ENCODE results near the gene PNMA6F. TPM values are rescaled to one million over a fixed set of nuclear protein-coding genes. Genes with fewer than 3 reads are reported as not detected.

PNMA6F gene
- total RNA-seq, 1 experiment from 2014 or later, result not detected

GRCh38 chrX:153304988-153305736 lies 16.4 kb downstream of the PNMA6F start:
- H3K4me1 ChIP-seq (ENCODE audit: insufficient read depth, low read length, poor library complexity, severe bottlenecking), result no peaks in the 10 kb centered on the region
- CTCF ChIA-PET, result no interaction called here
- POLR2A ChIA-PET (ENCODE audit: low non-redundant PET), result no interaction called here
- TF ChIP-seq EZH2 (IDR thresholded peaks at IDR 0.05; ENCODE audit: borderline replicate concordance, low read depth, low read length, poor library complexity, severe bottlenecking) (no peak), CTCF (conservative IDR thresholded peaks at IDR 0.05; ENCODE audit: low read depth, low read length) (no peak)
- intact Hi-C loops (cut with micrococcal nuclease; ENCODE audit: unreplicated experiment), result no loop called here
- H3K9me3 ChIP-seq (ENCODE audit: low read depth, low read length, poor library complexity, severe bottlenecking), result no peaks in the 10 kb centered on the region
- H3K27me3 ChIP-seq (replicated peaks; ENCODE audit: insufficient read depth, low read depth, low read length, poor library complexity), result peaks cover 12% of the 10 kb centered on the region
- no peak overlapping the region for H3K4me3 ChIP-seq (ENCODE audit: low read depth, low read length, poor library complexity, severe bottlenecking)
- no peaks in the 10 kb centered on the region for H3K36me3 ChIP-seq (ENCODE audit: insufficient read depth, low read length, poor library complexity, severe bottlenecking)
- DNase-seq (ENCODE audit: low spot score), result no peak
- no TSS peak for BruUV-seq (replicated peaks)
- no peak overlapping the region for H3K27ac ChIP-seq (ENCODE audit: low read depth, low read length, poor library complexity, severe bottlenecking)

- intact Hi-C loops (cut with micrococcal nuclease; ENCODE audit: unreplicated experiment), result no loop called here
- Histone ChIP-seq H3K27me3 (replicated peaks; ENCODE audit: insufficient read depth, low read depth, low read length, poor library complexity) (peaks cover 9% of the 10 kb centered on the region), H3K9me3 (ENCODE audit: low read depth, low read length, poor library complexity, severe bottlenecking) (no peaks in the 10 kb centered on the region), H3K4me3 (ENCODE audit: low read depth, low read length, poor library complexity, severe bottlenecking) (no peak overlapping the region), H3K36me3 (ENCODE audit: insufficient read depth, low read length, poor library complexity, severe bottlenecking) (no peaks in the 10 kb centered on the region), H3K4me1 (ENCODE audit: insufficient read depth, low read length, poor library complexity, severe bottlenecking) (no peaks in the 10 kb centered on the region), H3K27ac (ENCODE audit: low read depth, low read length, poor library complexity, severe bottlenecking) (no peak overlapping the region)
- DNase-seq (ENCODE audit: low spot score), result no peak
- CTCF ChIA-PET, result no interaction called here
- POLR2A ChIA-PET (ENCODE audit: low non-redundant PET), result no interaction called here
- no TSS peak for BruUV-seq (replicated peaks)
- TF ChIP-seq CTCF (conservative IDR thresholded peaks at IDR 0.05; ENCODE audit: low read depth, low read length) (no peak), EZH2 (IDR thresholded peaks at IDR 0.05; ENCODE audit: borderline replicate concordance, low read depth, low read length, poor library complexity, severe bottlenecking) (no peak)
Measured at GRCh38 chrX:153303276-153304262, 18.0 kb downstream of the PNMA6F start.

GRCh38 chrX:153302796-153303195 lies 18.8 kb downstream of the PNMA6F start:
- intact Hi-C loops (cut with micrococcal nuclease; ENCODE audit: unreplicated experiment), result no loop called here
- no peak overlapping the region for H3K27ac ChIP-seq (ENCODE audit: low read depth, low read length, poor library complexity, severe bottlenecking)
- peaks cover 9% of the 10 kb centered on the region for H3K27me3 ChIP-seq (replicated peaks; ENCODE audit: insufficient read depth, low read depth, low read length, poor library complexity)
- ChIA-PET POLR2A (ENCODE audit: low non-redundant PET) (no interaction called here), CTCF (no interaction called here)
- H3K4me1 ChIP-seq (ENCODE audit: insufficient read depth, low read length, poor library complexity, severe bottlenecking), result no peaks in the 10 kb centered on the region
- no peak for DNase-seq (ENCODE audit: low spot score)
- no peaks in the 10 kb centered on the region for H3K36me3 ChIP-seq (ENCODE audit: insufficient read depth, low read length, poor library complexity, severe bottlenecking)
- TF ChIP-seq CTCF (conservative IDR thresholded peaks at IDR 0.05; ENCODE audit: low read depth, low read length) (no peak), EZH2 (IDR thresholded peaks at IDR 0.05; ENCODE audit: borderline replicate concordance, low read depth, low read length, poor library complexity, severe bottlenecking) (no peak)
- no peak overlapping the region for H3K4me3 ChIP-seq (ENCODE audit: low read depth, low read length, poor library complexity, severe bottlenecking)
- H3K9me3 ChIP-seq (ENCODE audit: low read depth, low read length, poor library complexity, severe bottlenecking), result no peaks in the 10 kb centered on the region
- BruUV-seq (replicated peaks), result no TSS peak

All from A673 (cell line).